Omental fat pad (tissue), 4 donors: ENCODE measurements around the gene ADGRG1. TPM values are rescaled to one million over a fixed set of nuclear protein-coding genes. Genes with fewer than 3 reads are reported as not detected.

Source experiments
- ATAC-seq: fragments of 150-250 bp; one replicate; pipeline ENCODE4 v1.9.1; 2016; ENCODE audit warnings: mild to moderate bottlenecking, moderate library complexity; ENCODE audit not compliant: low FRiP score
- DNase-seq: peaks from one replicate; pipeline ENCODE4 v3.0.0-alpha.2; 2019; ENCODE audit warnings: low spot score
- total RNA-seq, 4 donors: library from RNA; depleted of rRNA; stranded (reverse); fragments of >200 nt; gene quantifications; one replicate each; pipeline ENCODE4 v1.1.0, GENCODE V29; 2016
- TF ChIP-seq, protein P1 (sequence below), 3 donors: fragments of 450-650 bp; IDR thresholded peaks; one replicate each; pipeline ENCODE4 v1.5.1; 2016 to 2017; ENCODE audit warnings: antibody characterized with exemption in 3 of 3, mild to moderate bottlenecking in 3 of 3, moderate library complexity in 2 of 3

ADGRG1 gene
- total RNA-seq, 4 donors from 2014 or later: 15.3 to 99.1 (median 70.5) TPM

- ATAC-seq: no peak
- TF ChIP-seq, protein P1, sequence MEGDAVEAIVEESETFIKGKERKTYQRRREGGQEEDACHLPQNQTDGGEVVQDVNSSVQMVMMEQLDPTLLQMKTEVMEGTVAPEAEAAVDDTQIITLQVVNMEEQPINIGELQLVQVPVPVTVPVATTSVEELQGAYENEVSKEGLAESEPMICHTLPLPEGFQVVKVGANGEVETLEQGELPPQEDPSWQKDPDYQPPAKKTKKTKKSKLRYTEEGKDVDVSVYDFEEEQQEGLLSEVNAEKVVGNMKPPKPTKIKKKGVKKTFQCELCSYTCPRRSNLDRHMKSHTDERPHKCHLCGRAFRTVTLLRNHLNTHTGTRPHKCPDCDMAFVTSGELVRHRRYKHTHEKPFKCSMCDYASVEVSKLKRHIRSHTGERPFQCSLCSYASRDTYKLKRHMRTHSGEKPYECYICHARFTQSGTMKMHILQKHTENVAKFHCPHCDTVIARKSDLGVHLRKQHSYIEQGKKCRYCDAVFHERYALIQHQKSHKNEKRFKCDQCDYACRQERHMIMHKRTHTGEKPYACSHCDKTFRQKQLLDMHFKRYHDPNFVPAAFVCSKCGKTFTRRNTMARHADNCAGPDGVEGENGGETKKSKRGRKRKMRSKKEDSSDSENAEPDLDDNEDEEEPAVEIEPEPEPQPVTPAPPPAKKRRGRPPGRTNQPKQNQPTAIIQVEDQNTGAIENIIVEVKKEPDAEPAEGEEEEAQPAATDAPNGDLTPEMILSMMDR (IDR thresholded peaks at IDR 0.05): no peak
- DNase-seq: no peak
Measured at GRCh38 chr16:57687363-57687929, 59.0 kb downstream of the ADGRG1 start.

DNA sequence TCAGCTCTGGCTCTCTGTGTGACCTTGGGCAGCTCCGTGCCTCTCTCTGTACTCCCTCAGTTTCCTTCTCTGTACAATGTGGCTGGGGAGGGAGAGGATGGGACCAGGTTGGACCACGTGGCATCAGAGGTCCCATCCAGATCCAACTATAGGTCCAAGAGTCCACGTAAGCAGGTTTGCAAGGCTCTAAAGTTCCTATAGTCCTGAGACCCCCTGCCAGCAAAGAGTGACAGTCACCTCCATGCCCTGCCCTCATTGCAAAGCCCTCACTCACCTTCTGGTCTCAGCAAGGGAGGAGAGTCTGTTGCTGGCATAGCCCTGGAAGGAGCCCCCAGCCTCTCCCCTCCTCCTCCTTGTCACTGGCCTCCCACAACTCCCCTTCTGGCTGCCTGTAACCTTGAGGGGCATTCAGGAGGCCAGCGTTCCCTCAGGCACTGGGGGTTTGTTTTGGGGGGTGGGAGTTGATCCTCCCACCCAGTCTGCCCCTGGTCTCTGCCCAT is 60.1 kb downstream of the ADGRG1 start:
- ATAC-seq: no peak
- no peak for DNase-seq
- TF ChIP-seq, protein P1 (IDR thresholded peaks at IDR 0.05): no peak

- DNase-seq: no peak
Measured at GRCh38 chr16:57688987-57689761, 60.7 kb downstream of the ADGRG1 start.

GRCh38 chr16:57689762-57690558 is 61.5 kb downstream of the ADGRG1 start:
- ATAC-seq: no peak
- no peak for DNase-seq
- TF ChIP-seq, protein P1 (IDR thresholded peaks at IDR 0.05): no peak

More at GRCh38 chr16:57688987-57689761, 60.7 kb downstream of the ADGRG1 start:
- no peak for ATAC-seq
- TF ChIP-seq, protein P1 (IDR thresholded peaks at IDR 0.05): no peak

DNA sequence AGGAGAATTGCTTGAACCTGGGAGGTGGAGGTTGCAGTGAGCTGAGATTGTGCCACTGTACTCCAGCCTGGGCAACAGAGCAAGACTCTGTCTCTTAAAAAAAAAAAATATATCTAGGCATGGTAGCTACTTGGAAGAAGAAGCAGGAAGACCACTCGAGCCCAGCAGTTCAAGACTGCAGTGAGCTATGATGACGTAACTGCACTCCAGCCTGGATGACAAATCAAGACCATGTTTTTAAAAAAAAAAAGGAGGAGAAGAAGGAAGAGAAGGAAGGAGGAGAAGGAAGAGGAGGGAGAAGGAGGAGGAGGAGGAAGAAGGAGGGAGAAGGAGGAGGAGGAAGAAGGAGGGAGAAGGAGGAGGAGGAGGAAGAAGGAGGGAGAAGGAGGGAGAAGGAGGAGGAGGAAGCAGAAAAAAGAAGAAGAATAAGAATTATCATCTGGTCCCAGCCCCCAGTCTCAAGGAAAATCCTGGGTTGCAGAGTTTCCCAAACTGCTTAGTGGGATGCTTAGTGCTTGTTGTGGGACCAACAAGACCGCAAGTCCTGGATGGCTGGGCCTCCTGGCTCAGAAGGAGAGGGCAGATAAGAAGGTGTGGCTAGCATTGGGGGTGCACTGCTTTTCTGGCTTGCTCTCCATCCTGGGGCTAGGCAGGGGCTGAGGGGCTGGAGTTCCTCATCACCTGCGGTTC is 62.5 kb downstream of the ADGRG1 start:
- DNase-seq (no peak), ATAC-seq (no peak)
- TF ChIP-seq, protein P1 (IDR thresholded peaks at IDR 0.05): no peak

DNA sequence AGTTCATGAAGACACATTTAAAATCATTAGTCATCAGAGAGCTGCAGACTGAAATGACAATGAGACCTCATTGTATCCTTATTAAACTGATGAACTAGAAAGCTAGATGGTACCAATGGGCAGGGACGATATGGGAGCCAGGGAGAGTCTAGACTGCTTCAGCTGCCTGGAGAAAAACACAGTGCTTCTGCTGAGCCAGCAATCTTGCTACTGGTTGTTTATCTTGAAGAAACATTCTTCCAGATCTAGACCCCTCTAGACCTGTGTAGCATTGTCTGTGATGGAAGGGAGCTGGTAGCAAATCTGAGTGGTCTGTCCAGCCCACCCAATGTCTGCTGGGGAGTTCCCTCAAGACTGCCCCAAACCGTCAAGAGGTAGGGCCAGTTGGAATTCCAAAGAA is 64.2 kb downstream of the ADGRG1 start:
- no peak for ATAC-seq
- TF ChIP-seq, protein P1 (IDR thresholded peaks at IDR 0.05): no peak
- DNase-seq: no peak
